Heart right ventricle (tissue), 16 donors: ENCODE data around the gene SPDYE4. TPM values are rescaled to one million over a fixed set of nuclear protein-coding genes. Genes with fewer than 3 reads are reported as not detected.

Experiments used
- ATAC-seq, 8 donors: fragments of 200-7000 bp; cut with Tn5 transposase; one replicate each; pipeline ENCODE4 v1.9.1; 2020; ENCODE audit warnings: mild to moderate bottlenecking in 8 of 8, moderate library complexity in 8 of 8, moderate number of reproducible peaks in 1 of 8
- DNase-seq, 2 donors: peaks; one replicate each; pipeline ENCODE4 v3.0.0-alpha.2; 2020
- H3K27ac ChIP-seq, 10 donors: fragments of 200-600 bp; sonication (generic) in 2 of 10; one replicate each; pipeline versions ENCODE4 v1.5.0 to v1.8.0; 2020 to 2022; ENCODE audit warnings: mild to moderate bottlenecking in 3 of 10
- H3K27me3 ChIP-seq, 7 donors: fragments of 200-600 bp; one replicate each; pipeline ENCODE4 v1.8.0; 2021 to 2022; ENCODE audit warnings: mild to moderate bottlenecking in 2 of 7
- H3K36me3 ChIP-seq, 9 donors: fragments of 200-600 bp; sonication (generic) in 1 of 9; one replicate each; pipeline versions ENCODE4 v1.5.0 to v1.8.0; 2020 to 2022; ENCODE audit warnings: mild to moderate bottlenecking in 2 of 9
- H3K4me1 ChIP-seq, 9 donors: fragments of 200-600 bp; sonication (generic) in 1 of 9; one replicate each; pipeline versions ENCODE4 v1.5.0 to v1.8.0; 2020 to 2022; ENCODE audit warnings: mild to moderate bottlenecking in 4 of 9
- H3K4me3 ChIP-seq, 10 donors: fragments of 200-600 bp; sonication (generic) in 2 of 10; one replicate each; pipeline versions ENCODE4 v1.5.0 to v1.8.0; 2020 to 2022; ENCODE audit warnings: mild to moderate bottlenecking in 7 of 10, moderate library complexity in 2 of 10
- H3K9me3 ChIP-seq, 11 donors: fragments of 200-600 bp in 10 of 11; sonication (generic) in 2 of 11; one replicate each; pipeline versions ENCODE4 v1.5.0 to v1.8.0; 2013 to 2022; ENCODE audit warnings: mild to moderate bottlenecking in 2 of 11, control low read depth in 1 of 11, moderate library complexity in 1 of 11
- WGBS, 2 donors: extraction: QIAGEN DNeasy Blood & Tissue Kit; methylation state at CpG; one replicate each; pipeline ENCODE4 v1.1.7; 2013; ENCODE audit warnings: inconsistent platforms in 1 of 2; 5-methylcytosine and 5-hydroxymethylcytosine counted together
- intact Hi-C, 10 donors: fragments of 100-400 bp; cut with DNase I; formaldehyde crosslinking; loops; one replicate each; pipeline versions ENCODE4 v1.11.1 to v1.14.2; 2022
- polyA plus RNA-seq, 2 donors: library from polyadenylated mRNA; stranded (reverse); fragments of 200-250 nt; gene quantifications; one replicate each; pipeline ENCODE4 v1.2.3, GENCODE V29; 2013
- total RNA-seq, 10 donors: library from RNA; stranded (reverse); fragmentation: NEBNext Ultra II Directional in 3 of 10; extraction: Animal tissue kit (Norgen Biotek cat#: 25700) in 3 of 10; gene quantifications; one replicate each; pipeline versions ENCODE4 v1.2.1 to v1.2.4, GENCODE V29; 2021 to 2023
- TF ChIP-seq, protein P1 (sequence below), 9 donors: fragments of 200-600 bp; sonication (generic) in 2 of 9; IDR thresholded peaks; one replicate each; pipeline versions ENCODE4 v1.5.0 to v1.8.0; 2021 to 2022; ENCODE audit warnings: antibody characterized with exemption in 9 of 9, mild to moderate bottlenecking in 5 of 9, moderate library complexity in 1 of 9
- donor health status: Arrhythmogenic right ventricular cardiomyopathy.
- donor health status: ischemic (EF 13 %, LVEDD 7.1; RV severe dilation, severe dysfunction).
- donor health status: healthy with polysubstance abuse.
- donor health status: DM: no; HTN: yes; CAD: no.
- donor health status: DM: no; HTN: no; CAD: no.
- donor health status: ischemic (EF 25% LVEDD 6.9; RV normal size, moderate dysfunction).
- donor health status: ischemic (EF 25% LVEDD 5.7; RV mildly dilated, moderate dysfunction).
- donor health status: healthy.
- donor health status: DM: yes; HTN: yes; CAD: no.
- donor health status: Ischemic cardiomyopathy.
- donor health status: ischemic (EF 35%, LVEDD 5.7; RV mildly dilated, moderate dysfunction).
- donor health status: nonischemic (EF 11% LVEDD 7.7; RV severe dilation, severe dysfunction).
- donor health status: DM: yes; HTN: yes; CAD: no.
- donor health status: PGD.
- donor health status: ischemic (EF 29% LVEDD 5.4; RV normal size, mild dysfunction).
- donor health status: nonischemic (EF 23%, LVEDD 6.1; RV moderate dilation, normal function).

The SPDYE4 gene
- total and polyA plus RNA-seq, 12 donors: not detected

DNA sequence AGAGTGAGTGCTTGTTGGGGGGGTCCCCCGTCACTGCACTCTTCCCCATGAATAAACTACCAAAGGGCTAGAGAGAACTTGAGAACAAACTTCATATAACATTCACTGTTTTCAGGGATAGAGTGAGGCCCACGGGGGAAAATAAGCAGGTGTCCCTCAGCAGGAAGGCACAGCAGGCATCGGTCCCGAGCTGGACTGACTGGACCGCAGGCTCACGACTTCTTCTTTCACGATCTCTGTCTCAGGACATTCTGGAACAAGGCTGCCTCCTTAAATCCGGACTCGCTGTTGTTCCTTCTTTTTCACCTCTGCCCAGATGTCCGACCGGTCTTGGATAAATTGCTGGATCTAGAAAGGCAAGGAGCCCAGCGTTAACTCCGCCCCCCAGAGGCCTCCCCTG is 28.5 kb downstream of the SPDYE4 start:
- Histone ChIP-seq H3K27ac (no peak overlapping the region), H3K9me3 (no peaks in the 10 kb centered on the region), H3K4me3 (no peak overlapping the region), H3K36me3 (no peaks in the 10 kb centered on the region), H3K4me1 (peaks cover 0 to 16% (median 0%) of the 10 kb centered on the region in 9 donors), H3K27me3 (no peaks in the 10 kb centered on the region)
- no peak for ATAC-seq
- WGBS, 2 donors: 91 to 94% methylated on average over 13 of the region's 13 CpGs
- DNase-seq: no peak
- TF ChIP-seq, protein P1, sequence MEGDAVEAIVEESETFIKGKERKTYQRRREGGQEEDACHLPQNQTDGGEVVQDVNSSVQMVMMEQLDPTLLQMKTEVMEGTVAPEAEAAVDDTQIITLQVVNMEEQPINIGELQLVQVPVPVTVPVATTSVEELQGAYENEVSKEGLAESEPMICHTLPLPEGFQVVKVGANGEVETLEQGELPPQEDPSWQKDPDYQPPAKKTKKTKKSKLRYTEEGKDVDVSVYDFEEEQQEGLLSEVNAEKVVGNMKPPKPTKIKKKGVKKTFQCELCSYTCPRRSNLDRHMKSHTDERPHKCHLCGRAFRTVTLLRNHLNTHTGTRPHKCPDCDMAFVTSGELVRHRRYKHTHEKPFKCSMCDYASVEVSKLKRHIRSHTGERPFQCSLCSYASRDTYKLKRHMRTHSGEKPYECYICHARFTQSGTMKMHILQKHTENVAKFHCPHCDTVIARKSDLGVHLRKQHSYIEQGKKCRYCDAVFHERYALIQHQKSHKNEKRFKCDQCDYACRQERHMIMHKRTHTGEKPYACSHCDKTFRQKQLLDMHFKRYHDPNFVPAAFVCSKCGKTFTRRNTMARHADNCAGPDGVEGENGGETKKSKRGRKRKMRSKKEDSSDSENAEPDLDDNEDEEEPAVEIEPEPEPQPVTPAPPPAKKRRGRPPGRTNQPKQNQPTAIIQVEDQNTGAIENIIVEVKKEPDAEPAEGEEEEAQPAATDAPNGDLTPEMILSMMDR (IDR thresholded peaks at IDR 0.05): no peak
- intact Hi-C loops: loop anchor here in 1 of 10 donors (10.0 kb wide), 1 partner anchor 65 kb away; the partner anchor contains the start of gene MFSD6L

DNA sequence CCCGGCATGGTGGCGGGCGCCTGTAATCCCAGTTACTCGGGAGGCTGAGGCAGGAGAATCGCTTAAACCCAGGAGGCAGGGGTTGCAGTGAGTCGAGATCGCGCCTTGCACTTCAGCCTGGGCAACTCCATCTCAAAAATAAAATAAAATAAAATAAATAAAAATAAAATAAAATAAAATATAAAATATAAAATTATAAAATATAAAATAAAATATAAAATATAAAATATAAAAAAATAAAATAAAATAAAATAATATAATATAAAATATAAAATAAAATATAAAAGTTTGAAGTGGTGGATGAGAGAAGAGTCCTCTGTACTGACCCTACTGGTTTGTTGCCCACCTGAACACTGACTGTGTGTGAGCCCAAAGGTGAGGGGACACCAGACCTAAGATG is 28.9 kb downstream of the SPDYE4 start:
- peaks cover 0 to 16% (median 0%) of the 10 kb centered on the region in 9 donors for H3K4me1 ChIP-seq
- TF ChIP-seq, protein P1 (IDR thresholded peaks at IDR 0.05): no peak
- no peak overlapping the region for H3K4me3 ChIP-seq
- DNase-seq (no peak), ATAC-seq (no peak)
- intact Hi-C loops: no loop called here
- H3K9me3 ChIP-seq: no peaks in the 10 kb centered on the region
- no peaks in the 10 kb centered on the region for H3K36me3 ChIP-seq
- H3K27ac ChIP-seq: no peak overlapping the region
- H3K27me3 ChIP-seq: no peaks in the 10 kb centered on the region
- WGBS, 2 donors: 85 to 98% methylated on average over 8 of the region's 8 CpGs

DNA sequence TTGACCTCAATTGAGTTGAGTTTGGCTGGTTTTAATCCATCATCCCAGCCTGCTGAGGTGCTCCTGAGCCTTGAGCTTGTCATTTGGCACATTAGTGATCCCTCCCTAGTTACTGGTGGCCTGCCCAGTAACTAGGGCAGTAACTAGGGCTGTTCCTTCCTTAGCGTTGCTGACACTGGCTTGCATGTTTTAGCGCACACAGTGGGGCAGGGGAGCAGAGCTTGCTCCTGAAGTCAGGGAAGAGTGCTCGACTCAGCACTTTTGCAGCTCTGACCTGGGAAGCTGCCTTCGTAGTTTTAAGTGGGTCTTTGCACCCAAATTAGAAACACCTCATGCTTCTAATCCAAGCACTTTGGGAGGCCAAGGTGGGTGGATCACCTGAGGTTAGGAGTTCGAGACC is 29.4 kb downstream of the SPDYE4 start:
- H3K27ac ChIP-seq: no peak overlapping the region
- no peaks in the 10 kb centered on the region for H3K9me3 ChIP-seq
- no peak overlapping the region for H3K4me3 ChIP-seq
- no peaks in the 10 kb centered on the region for H3K36me3 ChIP-seq
- peaks cover 0 to 16% (median 0%) of the 10 kb centered on the region in 9 donors for H3K4me1 ChIP-seq
- TF ChIP-seq, protein P1 (IDR thresholded peaks at IDR 0.05): no peak
- no peaks in the 10 kb centered on the region for H3K27me3 ChIP-seq
- WGBS, 2 donors: 73 to 78% methylated on average over 5 of the region's 5 CpGs
- ATAC-seq (peak in 1 of 8 donors; percentile 29), DNase-seq (no peak)
- intact Hi-C loops: no loop called here

DNA sequence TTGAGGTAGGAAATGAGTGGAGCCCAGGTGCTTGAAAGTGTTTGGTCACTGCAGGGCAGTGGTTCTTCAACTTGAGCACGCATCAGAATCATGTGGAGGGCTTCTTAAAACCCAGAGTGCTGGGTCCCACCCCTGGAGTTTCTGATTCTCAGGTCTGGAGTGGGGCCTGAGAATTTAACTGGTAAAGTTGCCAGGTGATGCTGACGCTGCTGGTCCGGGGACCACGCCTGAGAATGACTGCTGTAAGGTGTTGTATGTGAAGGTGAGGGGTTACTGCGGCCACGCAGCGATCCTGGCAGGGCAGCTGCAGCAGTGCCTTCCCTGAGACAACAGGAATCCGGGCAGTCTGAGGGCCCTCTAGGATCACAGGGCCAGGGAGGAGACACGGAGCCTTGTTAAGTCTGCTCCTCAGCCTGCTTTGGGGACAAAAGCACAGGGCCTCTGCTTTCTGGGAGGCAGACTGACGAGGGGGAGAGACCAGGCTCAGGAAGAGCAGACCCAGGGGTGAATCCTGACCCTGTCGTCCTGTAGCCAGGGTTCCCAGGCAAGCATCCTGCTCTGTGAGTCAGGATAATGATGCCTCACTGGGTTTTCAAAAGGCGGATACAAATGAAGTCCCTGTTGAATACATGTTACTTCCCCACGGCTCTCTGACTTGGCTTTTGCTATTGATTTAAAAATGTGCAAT is 30.0 kb downstream of the SPDYE4 start:
- TF ChIP-seq, protein P1 (IDR thresholded peaks at IDR 0.05): no peak
- WGBS, 2 donors: 79 to 82% methylated on average over 13 of the region's 13 CpGs

More for the DNA sequence above, 30.0 kb downstream of the SPDYE4 start:
- Histone ChIP-seq H3K9me3 (no peaks in the 10 kb centered on the region), H3K27ac (no peak overlapping the region), H3K27me3 (no peaks in the 10 kb centered on the region), H3K36me3 (no peaks in the 10 kb centered on the region), H3K4me3 (no peak overlapping the region), H3K4me1 (peaks cover 0 to 16% (median 0%) of the 10 kb centered on the region in 9 donors)
- no peak for DNase-seq
- intact Hi-C loops: no loop called here
- no peak for ATAC-seq
